GM12875 (cell line): ENCODE data around the gene CCDC192.

ENCODE experiments used
- H3K4me3 ChIP-seq: one replicate; pipeline ENCODE4 v1.5.1; 2011; ENCODE audit warnings: low read depth, low read length, control low read depth
- TF ChIP-seq, protein P1 (sequence below): IDR thresholded peaks from 2 replicates; pipeline ENCODE4 v1.5.1; 2011; ENCODE audit warnings: low read depth, mild to moderate bottlenecking, control low read depth, inconsistent platforms, low read length, moderate library complexity, borderline replicate concordance; ENCODE audit not compliant: insufficient read depth

The CCDC192 gene

DNA sequence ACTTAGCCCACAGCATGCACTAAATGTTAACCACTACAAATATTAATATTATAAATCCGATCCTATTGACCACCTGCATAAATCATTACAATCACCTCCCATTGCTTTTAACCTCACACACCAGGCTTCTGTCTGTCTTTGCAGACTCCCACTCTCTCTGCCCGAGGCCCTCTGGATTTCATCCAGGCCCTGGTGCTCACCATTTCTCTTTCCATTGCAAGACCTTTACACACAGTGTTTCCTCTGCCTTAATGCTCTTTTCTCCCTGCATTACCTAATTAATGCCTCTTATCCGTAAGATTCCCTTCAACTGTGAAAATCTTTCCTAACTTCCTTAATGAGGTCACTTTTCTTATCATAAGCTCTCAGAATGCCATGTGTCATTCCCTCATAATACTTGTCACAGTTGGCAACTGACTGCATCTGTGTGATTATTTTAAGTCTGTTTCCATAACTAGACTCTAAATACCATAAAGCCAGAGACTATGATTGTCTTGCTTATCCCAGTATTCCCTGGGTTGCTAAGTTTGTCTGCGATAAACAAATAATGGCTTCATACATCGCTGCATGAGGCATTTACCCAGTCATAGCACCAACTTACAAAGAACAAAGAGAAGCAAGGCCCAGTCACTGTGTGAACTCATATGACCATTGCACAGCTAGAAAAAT, 155.1 kb downstream of the CCDC192 start:
- H3K4me3 ChIP-seq: no peak overlapping the region
- TF ChIP-seq, protein P1, sequence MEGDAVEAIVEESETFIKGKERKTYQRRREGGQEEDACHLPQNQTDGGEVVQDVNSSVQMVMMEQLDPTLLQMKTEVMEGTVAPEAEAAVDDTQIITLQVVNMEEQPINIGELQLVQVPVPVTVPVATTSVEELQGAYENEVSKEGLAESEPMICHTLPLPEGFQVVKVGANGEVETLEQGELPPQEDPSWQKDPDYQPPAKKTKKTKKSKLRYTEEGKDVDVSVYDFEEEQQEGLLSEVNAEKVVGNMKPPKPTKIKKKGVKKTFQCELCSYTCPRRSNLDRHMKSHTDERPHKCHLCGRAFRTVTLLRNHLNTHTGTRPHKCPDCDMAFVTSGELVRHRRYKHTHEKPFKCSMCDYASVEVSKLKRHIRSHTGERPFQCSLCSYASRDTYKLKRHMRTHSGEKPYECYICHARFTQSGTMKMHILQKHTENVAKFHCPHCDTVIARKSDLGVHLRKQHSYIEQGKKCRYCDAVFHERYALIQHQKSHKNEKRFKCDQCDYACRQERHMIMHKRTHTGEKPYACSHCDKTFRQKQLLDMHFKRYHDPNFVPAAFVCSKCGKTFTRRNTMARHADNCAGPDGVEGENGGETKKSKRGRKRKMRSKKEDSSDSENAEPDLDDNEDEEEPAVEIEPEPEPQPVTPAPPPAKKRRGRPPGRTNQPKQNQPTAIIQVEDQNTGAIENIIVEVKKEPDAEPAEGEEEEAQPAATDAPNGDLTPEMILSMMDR: no peak

DNA sequence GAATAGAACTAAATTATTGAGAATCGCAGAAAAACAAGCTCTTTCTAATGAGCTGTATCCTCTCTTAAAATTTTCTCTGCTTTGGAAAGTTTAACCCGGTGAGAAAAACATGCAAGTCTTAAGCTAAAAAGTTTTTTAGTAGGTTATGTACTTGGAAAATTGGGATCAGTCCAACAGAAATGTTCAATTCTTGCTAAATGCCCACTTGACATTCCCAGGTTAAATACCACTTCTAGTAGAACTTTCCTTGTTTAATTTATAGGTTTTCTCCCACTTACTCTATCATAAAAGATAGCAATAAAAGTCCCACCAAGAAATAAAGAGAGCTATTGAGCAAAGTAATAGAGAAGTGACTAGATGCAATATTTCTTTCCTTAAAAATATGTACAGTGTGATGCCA, 157.1 kb downstream of the CCDC192 start:
- TF ChIP-seq, protein P1: no peak
- H3K4me3 ChIP-seq: no peak overlapping the region

DNA sequence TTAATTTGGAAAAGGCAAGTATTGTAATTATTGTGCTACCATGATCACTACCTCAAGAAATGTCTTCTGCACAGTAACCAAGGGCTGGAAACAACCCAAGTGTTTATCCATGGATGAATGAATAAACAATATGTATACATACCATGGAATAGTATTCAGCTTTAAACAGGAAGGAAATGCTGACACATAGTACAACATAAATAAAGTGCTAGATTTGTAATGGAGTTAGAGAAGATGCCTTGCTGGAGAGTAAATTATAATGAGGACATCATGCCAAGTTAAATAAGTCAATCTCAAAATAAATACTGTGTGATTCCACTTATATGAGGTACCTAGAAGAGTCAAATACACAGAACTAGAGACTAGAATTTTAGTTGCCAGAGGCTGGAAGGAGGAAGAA, 160.0 kb downstream of the CCDC192 start:
- TF ChIP-seq, protein P1: no peak
- no peak overlapping the region for H3K4me3 ChIP-seq

DNA sequence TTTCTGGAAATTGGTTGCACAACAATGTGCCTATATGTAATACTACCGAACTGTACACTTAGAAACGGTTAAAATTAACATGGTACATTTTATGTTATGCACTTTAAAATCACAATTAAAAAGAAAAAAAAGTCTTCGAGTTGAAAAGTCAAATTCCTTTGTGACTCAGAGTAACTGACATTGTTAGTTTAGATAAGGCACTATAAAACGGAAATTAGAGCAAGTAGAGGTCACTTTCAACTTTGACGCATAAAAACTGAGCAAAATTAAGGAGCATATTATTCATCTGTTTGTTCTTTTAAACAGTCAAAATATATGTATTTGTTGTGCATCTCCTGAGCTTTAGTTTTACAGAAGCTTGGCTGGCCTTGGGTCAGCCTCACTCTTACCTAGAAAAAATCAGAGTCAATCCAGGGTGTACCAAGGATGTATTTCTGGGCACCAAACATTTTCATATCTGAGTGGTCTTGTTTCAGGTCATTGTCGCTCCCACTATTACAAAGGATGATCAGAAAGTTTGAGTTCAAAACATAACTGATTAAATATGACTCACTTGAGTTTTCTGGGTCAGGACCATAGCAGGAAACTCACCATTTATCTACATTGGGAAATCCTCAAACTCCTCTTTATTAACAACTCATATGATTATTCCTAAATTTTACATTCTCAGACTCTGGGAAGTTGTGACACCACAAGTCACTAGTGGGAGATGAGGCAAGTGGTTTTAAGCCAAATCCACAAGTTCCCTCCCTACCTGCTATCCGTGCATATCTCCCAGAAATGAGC, 160.6 kb downstream of the CCDC192 start:
- H3K4me3 ChIP-seq: no peak overlapping the region
- TF ChIP-seq, protein P1: no peak

DNA sequence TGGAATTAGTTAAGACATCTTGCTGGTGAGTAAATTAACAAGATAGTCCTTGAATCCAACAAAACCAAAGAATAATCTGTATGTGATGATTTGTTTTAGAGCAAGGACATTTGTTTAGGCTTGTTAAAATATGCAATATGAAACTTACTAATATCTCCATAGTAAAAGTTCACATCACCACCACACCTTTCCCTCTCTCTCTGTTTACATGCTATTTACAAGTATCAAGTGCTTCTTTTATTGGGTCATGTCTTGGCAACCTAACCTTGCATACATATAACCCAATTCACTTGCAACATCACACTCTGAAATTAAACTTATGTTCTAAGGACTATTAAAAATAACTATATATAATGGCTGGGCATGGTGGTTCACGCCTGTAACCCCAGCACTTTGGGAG, 161.3 kb downstream of the CCDC192 start:
- no peak overlapping the region for H3K4me3 ChIP-seq
- TF ChIP-seq, protein P1: no peak

DNA sequence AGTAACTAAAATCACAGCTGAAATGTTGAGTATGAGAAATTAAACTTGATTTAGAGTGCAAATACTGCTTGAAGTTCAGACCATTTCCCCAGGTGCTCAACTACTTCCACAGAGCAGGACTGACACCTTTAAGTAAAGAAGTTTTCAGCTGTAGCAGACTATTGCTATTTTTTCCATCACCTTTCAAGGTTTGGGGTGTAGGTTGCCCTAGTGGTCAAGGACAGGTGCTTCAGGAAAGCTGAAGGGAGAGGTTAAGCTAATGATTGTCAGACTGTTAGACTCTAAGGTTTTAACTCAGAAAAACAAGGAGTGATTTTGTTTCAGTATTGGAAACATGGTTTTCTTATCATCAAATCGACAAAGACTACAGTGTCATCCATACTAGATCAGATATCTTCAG, 162.1 kb downstream of the CCDC192 start:
- TF ChIP-seq, protein P1: peak; percentile 11; the same call in 1 of the 2 replicates
- no peak overlapping the region for H3K4me3 ChIP-seq
